ENCODE results near the gene RORC. TPM values are rescaled to one million over a fixed set of nuclear protein-coding genes. Genes with fewer than 3 reads are reported as not detected.

RORC gene
- total and polyA plus RNA-seq, 2 of the 8 experiments (the other 6 are each of a cell fraction or from before 2014, with no cell fraction given): 0.44 to 0.54 TPM

- TF ChIP-seq TEAD4 (IDR thresholded peaks at IDR 0.05; ENCODE audit: low read depth, low read length) (no peak), MAFK (IDR thresholded peaks at IDR 0.05; ENCODE audit: low read depth, low read length) (no peak), NANOG (IDR thresholded peaks at IDR 0.05; ENCODE audit: insufficient read depth, low read depth, low read length, poor library complexity, severe bottlenecking) (no peak), RFX5 (IDR thresholded peaks at IDR 0.05; ENCODE audit: borderline replicate concordance, low read depth, low read length) (no peak), YY1 (IDR thresholded peaks at IDR 0.05; ENCODE audit: low read depth, low read length) (no peak), CHD1 (IDR thresholded peaks at IDR 0.05; ENCODE audit: low read depth, low read length) (no peak)
- TF ChIP-seq, protein P1, sequence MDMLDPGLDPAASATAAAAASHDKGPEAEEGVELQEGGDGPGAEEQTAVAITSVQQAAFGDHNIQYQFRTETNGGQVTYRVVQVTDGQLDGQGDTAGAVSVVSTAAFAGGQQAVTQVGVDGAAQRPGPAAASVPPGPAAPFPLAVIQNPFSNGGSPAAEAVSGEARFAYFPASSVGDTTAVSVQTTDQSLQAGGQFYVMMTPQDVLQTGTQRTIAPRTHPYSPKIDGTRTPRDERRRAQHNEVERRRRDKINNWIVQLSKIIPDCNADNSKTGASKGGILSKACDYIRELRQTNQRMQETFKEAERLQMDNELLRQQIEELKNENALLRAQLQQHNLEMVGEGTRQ (IDR thresholded peaks at IDR 0.05; ENCODE audit: low read length): no peak
Observed at GRCh38 chr1:151815716-151816327, 15.8 kb downstream of the RORC start (continued).

All from H1 (cell line).